HEK293 (cell line): ENCODE results near the gene MRPS9.
A peak's percentile ranks its signal among the peaks of the same experiment; 100 is the strongest.

Source experiments
- BCL11B ChIP-seq: fragments of 450-650 bp; formaldehyde crosslinking; IDR thresholded peaks from 2 replicates; pipeline ENCODE4 v1.5.1; 2016; ENCODE audit warnings: low read depth, missing biosample characterization, missing genetic modification characterization
- FEZF1 ChIP-seq: fragments of 450-650 bp; formaldehyde crosslinking; IDR thresholded peaks from 2 replicates; pipeline ENCODE4 v1.5.1; 2016; ENCODE audit warnings: missing biosample characterization, missing genetic modification characterization
- GFI1B ChIP-seq: fragments of 450-650 bp; formaldehyde crosslinking; IDR thresholded peaks from 2 replicates; pipeline ENCODE4 v1.5.1; 2016; ENCODE audit warnings: missing biosample characterization, missing genetic modification characterization
- HIC1 ChIP-seq: fragments of 450-650 bp; formaldehyde crosslinking; IDR thresholded peaks from 2 replicates; pipeline ENCODE4 v1.5.1; 2016; ENCODE audit warnings: missing biosample characterization, missing genetic modification characterization
- ZBTB49 ChIP-seq: fragments of 450-650 bp; formaldehyde crosslinking; IDR thresholded peaks from 2 replicates; pipeline ENCODE4 v1.5.1; 2016; ENCODE audit warnings: missing biosample characterization, missing genetic modification characterization, low read depth
- ZEB2 ChIP-seq: fragments of 450-650 bp; formaldehyde crosslinking; IDR thresholded peaks from 2 replicates; pipeline ENCODE4 v1.5.1; 2016; ENCODE audit warnings: missing biosample characterization, missing genetic modification characterization
- ZNF140 ChIP-seq: fragments of 450-650 bp; formaldehyde crosslinking; IDR thresholded peaks from 2 replicates; pipeline ENCODE4 v1.5.1; 2016; ENCODE audit warnings: missing biosample characterization, missing genetic modification characterization
- ZNF169 ChIP-seq: fragments of 450-650 bp; formaldehyde crosslinking; IDR thresholded peaks from 2 replicates; pipeline ENCODE4 v1.5.1; 2016; ENCODE audit warnings: missing biosample characterization, missing genetic modification characterization
- ZNF2 ChIP-seq: fragments of 450-650 bp; formaldehyde crosslinking; IDR thresholded peaks from 2 replicates; pipeline ENCODE4 v1.5.1; 2016; ENCODE audit warnings: missing biosample characterization, missing genetic modification characterization
- ZNF223 ChIP-seq: fragments of 450-650 bp; formaldehyde crosslinking; IDR thresholded peaks from 2 replicates; pipeline ENCODE4 v1.5.1; 2016; ENCODE audit warnings: missing biosample characterization, missing genetic modification characterization
- ZNF24 ChIP-seq: fragments of 450-650 bp; formaldehyde crosslinking; IDR thresholded peaks from 2 replicates; pipeline ENCODE4 v1.5.1; 2016; ENCODE audit warnings: missing biosample characterization, missing genetic modification characterization
- ZNF248 ChIP-seq: fragments of 450-650 bp; formaldehyde crosslinking; IDR thresholded peaks from 2 replicates; pipeline ENCODE4 v1.5.1; 2017; ENCODE audit warnings: missing biosample characterization, missing genetic modification characterization
- ZNF266 ChIP-seq: fragments of 450-650 bp; formaldehyde crosslinking; IDR thresholded peaks from 2 replicates; pipeline ENCODE4 v1.5.1; 2016; ENCODE audit warnings: missing biosample characterization, missing genetic modification characterization, low read depth
- ZNF292 ChIP-seq: fragments of 450-650 bp; formaldehyde crosslinking; IDR thresholded peaks from 2 replicates; pipeline ENCODE4 v1.5.1; 2016; ENCODE audit warnings: low read depth, missing biosample characterization, missing genetic modification characterization, borderline replicate concordance
- ZNF324 ChIP-seq: fragments of 450-650 bp; formaldehyde crosslinking; IDR thresholded peaks from 2 replicates; pipeline ENCODE4 v1.5.1; 2016; ENCODE audit warnings: missing biosample characterization, missing genetic modification characterization
- ZNF335 ChIP-seq: fragments of 450-650 bp; formaldehyde crosslinking; conservative IDR thresholded peaks from 2 replicates; pipeline ENCODE4 v1.5.1; 2016; ENCODE audit warnings: missing biosample characterization, missing genetic modification characterization
- ZNF37A ChIP-seq: fragments of 450-650 bp; IDR thresholded peaks from 2 replicates; pipeline ENCODE4 v1.5.1; 2018; ENCODE audit warnings: missing biosample characterization, missing genetic modification characterization
- ZNF391 ChIP-seq: fragments of 450-650 bp; formaldehyde crosslinking; IDR thresholded peaks from 2 replicates; pipeline ENCODE4 v1.5.1; 2016; ENCODE audit warnings: low read depth, missing biosample characterization, missing genetic modification characterization, borderline replicate concordance
- ZNF398 ChIP-seq: fragments of 450-650 bp; formaldehyde crosslinking; IDR thresholded peaks from 2 replicates; pipeline ENCODE4 v1.5.1; 2017; ENCODE audit warnings: missing biosample characterization, missing genetic modification characterization
- ZNF433 ChIP-seq: fragments of 450-650 bp; formaldehyde crosslinking; IDR thresholded peaks from 2 replicates; pipeline ENCODE4 v1.5.1; 2016; ENCODE audit warnings: missing biosample characterization, missing genetic modification characterization, low read depth
- ZNF510 ChIP-seq: fragments of 450-650 bp; formaldehyde crosslinking; IDR thresholded peaks from 2 replicates; pipeline ENCODE4 v1.5.1; 2018; ENCODE audit warnings: mild to moderate bottlenecking, missing genetic modification characterization, missing biosample characterization; ENCODE audit not compliant: insufficient replicate concordance
- ZNF623 ChIP-seq: fragments of 450-650 bp; formaldehyde crosslinking; IDR thresholded peaks from 2 replicates; pipeline ENCODE4 v1.5.1; 2016; ENCODE audit warnings: missing biosample characterization, missing genetic modification characterization
- ZNF701 ChIP-seq: fragments of 450-650 bp; formaldehyde crosslinking; IDR thresholded peaks from 2 replicates; pipeline ENCODE4 v1.5.1; 2016; ENCODE audit warnings: missing biosample characterization, missing genetic modification characterization
- ZNF791 ChIP-seq: fragments of 450-650 bp; formaldehyde crosslinking; IDR thresholded peaks from 2 replicates; pipeline ENCODE4 v1.5.1; 2016; ENCODE audit warnings: missing biosample characterization, missing genetic modification characterization
- ZNF843 ChIP-seq: fragments of 450-650 bp; formaldehyde crosslinking; IDR thresholded peaks from 2 replicates; pipeline ENCODE4 v1.5.1; 2016; ENCODE audit warnings: missing biosample characterization, missing genetic modification characterization
- TF ChIP-seq, protein P1 (sequence below): fragments of 450-650 bp; formaldehyde crosslinking; IDR thresholded peaks from 2 replicates; pipeline ENCODE4 v1.5.1; 2016; ENCODE audit warnings: missing biosample characterization, missing genetic modification characterization, borderline replicate concordance
- TF ChIP-seq, protein P2 (sequence below): fragments of 450-650 bp; formaldehyde crosslinking; IDR thresholded peaks from 2 replicates; pipeline ENCODE4 v1.5.1; 2016; ENCODE audit warnings: missing biosample characterization, missing genetic modification characterization
- TF ChIP-seq, protein P3 (sequence below): fragments of 450-650 bp; formaldehyde crosslinking; IDR thresholded peaks from 2 replicates; pipeline ENCODE4 v1.5.1; 2016; ENCODE audit warnings: missing biosample characterization, missing genetic modification characterization

The MRPS9 gene

GRCh38 chr2:105140240-105140568 lies 102.3 kb downstream of the MRPS9 start (continued):
- TF ChIP-seq, protein P1, sequence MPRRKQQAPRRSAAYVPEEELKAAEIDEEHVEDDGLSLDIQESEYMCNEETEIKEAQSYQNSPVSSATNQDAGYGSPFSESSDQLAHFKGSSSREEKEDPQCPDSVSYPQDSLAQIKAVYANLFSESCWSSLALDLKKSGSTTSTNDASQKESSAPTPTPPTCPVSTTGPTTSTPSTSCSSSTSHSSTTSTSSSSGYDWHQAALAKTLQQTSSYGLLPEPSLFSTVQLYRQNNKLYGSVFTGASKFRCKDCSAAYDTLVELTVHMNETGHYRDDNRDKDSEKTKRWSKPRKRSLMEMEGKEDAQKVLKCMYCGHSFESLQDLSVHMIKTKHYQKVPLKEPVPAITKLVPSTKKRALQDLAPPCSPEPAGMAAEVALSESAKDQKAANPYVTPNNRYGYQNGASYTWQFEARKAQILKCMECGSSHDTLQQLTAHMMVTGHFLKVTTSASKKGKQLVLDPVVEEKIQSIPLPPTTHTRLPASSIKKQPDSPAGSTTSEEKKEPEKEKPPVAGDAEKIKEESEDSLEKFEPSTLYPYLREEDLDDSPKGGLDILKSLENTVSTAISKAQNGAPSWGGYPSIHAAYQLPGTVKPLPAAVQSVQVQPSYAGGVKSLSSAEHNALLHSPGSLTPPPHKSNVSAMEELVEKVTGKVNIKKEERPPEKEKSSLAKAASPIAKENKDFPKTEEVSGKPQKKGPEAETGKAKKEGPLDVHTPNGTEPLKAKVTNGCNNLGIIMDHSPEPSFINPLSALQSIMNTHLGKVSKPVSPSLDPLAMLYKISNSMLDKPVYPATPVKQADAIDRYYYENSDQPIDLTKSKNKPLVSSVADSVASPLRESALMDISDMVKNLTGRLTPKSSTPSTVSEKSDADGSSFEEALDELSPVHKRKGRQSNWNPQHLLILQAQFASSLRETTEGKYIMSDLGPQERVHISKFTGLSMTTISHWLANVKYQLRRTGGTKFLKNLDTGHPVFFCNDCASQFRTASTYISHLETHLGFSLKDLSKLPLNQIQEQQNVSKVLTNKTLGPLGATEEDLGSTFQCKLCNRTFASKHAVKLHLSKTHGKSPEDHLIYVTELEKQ (tag by site-specific recombination) = no peak
- TF ChIP-seq ZNF335 (no peak), HIC1 (no peak), ZNF169 (no peak), ZNF24 (tag by site-specific recombination) (no peak), ZNF433 (tag by site-specific recombination) (no peak), GFI1B (tag by site-specific recombination) (no peak), ZNF223 (tag by site-specific recombination) (no peak), ZNF391 (tag by site-specific recombination) (no peak), ZEB2 (peak; percentile 45; the same call in 1 of the 2 replicates), BCL11B (tag by site-specific recombination) (no peak), ZNF292 (no peak), ZNF248 (no peak), ZNF791 (no peak), ZNF398 (no peak), ZNF2 (tag by site-specific recombination) (no peak), ZNF843 (peak; percentile 96), ZBTB49 (tag by site-specific recombination) (no peak), ZNF37A (tag by site-specific recombination) (no peak), ZNF510 (tag by site-specific recombination) (no peak), ZNF623 (tag by site-specific recombination) (no peak), FEZF1 (tag by site-specific recombination) (peak; percentile 93), ZNF701 (tag by site-specific recombination) (no peak), ZNF140 (tag by site-specific recombination) (no peak), ZNF324 (tag by site-specific recombination) (no peak), ZNF266 (tag by site-specific recombination) (no peak)
- TF ChIP-seq, protein P2, sequence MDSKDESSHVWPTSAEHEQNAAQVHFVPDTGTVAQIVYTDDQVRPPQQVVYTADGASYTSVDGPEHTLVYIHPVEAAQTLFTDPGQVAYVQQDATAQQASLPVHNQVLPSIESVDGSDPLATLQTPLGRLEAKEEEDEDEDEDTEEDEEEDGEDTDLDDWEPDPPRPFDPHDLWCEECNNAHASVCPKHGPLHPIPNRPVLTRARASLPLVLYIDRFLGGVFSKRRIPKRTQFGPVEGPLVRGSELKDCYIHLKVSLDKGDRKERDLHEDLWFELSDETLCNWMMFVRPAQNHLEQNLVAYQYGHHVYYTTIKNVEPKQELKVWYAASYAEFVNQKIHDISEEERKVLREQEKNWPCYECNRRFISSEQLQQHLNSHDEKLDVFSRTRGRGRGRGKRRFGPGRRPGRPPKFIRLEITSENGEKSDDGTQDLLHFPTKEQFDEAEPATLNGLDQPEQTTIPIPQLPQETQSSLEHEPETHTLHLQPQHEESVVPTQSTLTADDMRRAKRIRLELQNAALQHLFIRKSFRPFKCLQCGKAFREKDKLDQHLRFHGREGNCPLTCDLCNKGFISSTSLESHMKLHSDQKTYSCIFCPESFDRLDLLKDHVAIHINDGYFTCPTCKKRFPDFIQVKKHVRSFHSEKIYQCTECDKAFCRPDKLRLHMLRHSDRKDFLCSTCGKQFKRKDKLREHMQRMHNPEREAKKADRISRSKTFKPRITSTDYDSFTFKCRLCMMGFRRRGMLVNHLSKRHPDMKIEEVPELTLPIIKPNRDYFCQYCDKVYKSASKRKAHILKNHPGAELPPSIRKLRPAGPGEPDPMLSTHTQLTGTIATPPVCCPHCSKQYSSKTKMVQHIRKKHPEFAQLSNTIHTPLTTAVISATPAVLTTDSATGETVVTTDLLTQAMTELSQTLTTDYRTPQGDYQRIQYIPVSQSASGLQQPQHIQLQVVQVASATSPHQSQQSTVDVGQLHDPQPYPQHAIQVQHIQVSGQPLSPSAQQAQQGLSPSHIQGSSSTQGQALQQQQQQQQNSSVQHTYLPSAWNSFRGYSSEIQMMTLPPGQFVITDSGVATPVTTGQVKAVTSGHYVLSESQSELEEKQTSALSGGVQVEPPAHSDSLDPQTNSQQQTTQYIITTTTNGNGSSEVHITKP (tag by site-specific recombination) = no peak
- TF ChIP-seq, protein P3, sequence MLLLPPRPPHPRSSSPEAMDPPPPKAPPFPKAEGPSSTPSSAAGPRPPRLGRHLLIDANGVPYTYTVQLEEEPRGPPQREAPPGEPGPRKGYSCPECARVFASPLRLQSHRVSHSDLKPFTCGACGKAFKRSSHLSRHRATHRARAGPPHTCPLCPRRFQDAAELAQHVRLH = 0 out of 2 replicates have a peak, but pooled peaks have one; percentile 38
